Measurements from ENCODE around the gene ENPP6.

ENPP6 gene

DNA sequence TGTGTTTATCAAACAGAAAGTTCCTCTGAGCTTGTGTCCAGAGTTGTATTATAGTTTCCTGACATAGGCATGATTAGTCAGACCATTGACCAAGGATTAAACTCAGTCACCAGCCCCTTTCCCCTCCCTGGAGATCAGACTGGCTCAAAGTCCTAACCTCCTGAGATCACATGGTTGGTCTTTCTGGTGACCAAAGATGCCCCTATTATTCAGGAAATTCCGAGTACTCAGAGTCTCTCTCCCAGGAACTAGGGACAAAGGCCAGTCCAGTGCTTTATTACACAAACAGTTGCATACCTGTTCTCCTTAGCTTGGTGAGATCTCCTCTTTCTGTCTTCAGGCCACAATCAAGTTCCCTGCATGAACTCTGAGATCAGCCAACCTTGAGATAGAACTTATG is 14.5 kb upstream of the ENPP6 start:
- TF ChIP-seq ZNF341 (tag by site-specific recombination; IDR thresholded peaks at IDR 0.05; ENCODE audit: low read depth) (no peak), ZNF473 (tag by site-specific recombination; IDR thresholded peaks at IDR 0.05) (no peak), ZNF529 (tag by site-specific recombination; IDR thresholded peaks at IDR 0.05; ENCODE audit: insufficient replicate concordance) (no peak), SCRT1 (tag by site-specific recombination; IDR thresholded peaks at IDR 0.05; ENCODE audit: borderline replicate concordance) (no peak), ZNF670 (tag by site-specific recombination; IDR thresholded peaks at IDR 0.05; ENCODE audit: low read depth) (no peak), ZNF335 (tag by site-specific recombination; conservative IDR thresholded peaks at IDR 0.05) (no peak), ZNF521 (tag by site-specific recombination; IDR thresholded peaks at IDR 0.05) (no peak), ZNF239 (tag by site-specific recombination; IDR thresholded peaks at IDR 0.05) (no peak), ZNF292 (tag by site-specific recombination; IDR thresholded peaks at IDR 0.05; ENCODE audit: borderline replicate concordance, low read depth) (no peak), BCL11B (tag by site-specific recombination; IDR thresholded peaks at IDR 0.05; ENCODE audit: low read depth) (no peak), ZNF423 (tag by site-specific recombination; IDR thresholded peaks at IDR 0.05) (no peak), SALL2 (tag by site-specific recombination; IDR thresholded peaks at IDR 0.05; ENCODE audit: borderline replicate concordance) (no peak)
- TF ChIP-seq, protein P1, sequence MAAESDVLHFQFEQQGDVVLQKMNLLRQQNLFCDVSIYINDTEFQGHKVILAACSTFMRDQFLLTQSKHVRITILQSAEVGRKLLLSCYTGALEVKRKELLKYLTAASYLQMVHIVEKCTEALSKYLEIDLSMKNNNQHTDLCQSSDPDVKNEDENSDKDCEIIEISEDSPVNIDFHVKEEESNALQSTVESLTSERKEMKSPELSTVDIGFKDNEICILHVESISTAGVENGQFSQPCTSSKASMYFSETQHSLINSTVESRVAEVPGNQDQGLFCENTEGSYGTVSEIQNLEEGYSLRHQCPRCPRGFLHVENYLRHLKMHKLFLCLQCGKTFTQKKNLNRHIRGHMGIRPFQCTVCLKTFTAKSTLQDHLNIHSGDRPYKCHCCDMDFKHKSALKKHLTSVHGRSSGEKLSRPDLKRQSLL (tag by site-specific recombination; IDR thresholded peaks at IDR 0.05) = no peak
- TF ChIP-seq, protein P2, sequence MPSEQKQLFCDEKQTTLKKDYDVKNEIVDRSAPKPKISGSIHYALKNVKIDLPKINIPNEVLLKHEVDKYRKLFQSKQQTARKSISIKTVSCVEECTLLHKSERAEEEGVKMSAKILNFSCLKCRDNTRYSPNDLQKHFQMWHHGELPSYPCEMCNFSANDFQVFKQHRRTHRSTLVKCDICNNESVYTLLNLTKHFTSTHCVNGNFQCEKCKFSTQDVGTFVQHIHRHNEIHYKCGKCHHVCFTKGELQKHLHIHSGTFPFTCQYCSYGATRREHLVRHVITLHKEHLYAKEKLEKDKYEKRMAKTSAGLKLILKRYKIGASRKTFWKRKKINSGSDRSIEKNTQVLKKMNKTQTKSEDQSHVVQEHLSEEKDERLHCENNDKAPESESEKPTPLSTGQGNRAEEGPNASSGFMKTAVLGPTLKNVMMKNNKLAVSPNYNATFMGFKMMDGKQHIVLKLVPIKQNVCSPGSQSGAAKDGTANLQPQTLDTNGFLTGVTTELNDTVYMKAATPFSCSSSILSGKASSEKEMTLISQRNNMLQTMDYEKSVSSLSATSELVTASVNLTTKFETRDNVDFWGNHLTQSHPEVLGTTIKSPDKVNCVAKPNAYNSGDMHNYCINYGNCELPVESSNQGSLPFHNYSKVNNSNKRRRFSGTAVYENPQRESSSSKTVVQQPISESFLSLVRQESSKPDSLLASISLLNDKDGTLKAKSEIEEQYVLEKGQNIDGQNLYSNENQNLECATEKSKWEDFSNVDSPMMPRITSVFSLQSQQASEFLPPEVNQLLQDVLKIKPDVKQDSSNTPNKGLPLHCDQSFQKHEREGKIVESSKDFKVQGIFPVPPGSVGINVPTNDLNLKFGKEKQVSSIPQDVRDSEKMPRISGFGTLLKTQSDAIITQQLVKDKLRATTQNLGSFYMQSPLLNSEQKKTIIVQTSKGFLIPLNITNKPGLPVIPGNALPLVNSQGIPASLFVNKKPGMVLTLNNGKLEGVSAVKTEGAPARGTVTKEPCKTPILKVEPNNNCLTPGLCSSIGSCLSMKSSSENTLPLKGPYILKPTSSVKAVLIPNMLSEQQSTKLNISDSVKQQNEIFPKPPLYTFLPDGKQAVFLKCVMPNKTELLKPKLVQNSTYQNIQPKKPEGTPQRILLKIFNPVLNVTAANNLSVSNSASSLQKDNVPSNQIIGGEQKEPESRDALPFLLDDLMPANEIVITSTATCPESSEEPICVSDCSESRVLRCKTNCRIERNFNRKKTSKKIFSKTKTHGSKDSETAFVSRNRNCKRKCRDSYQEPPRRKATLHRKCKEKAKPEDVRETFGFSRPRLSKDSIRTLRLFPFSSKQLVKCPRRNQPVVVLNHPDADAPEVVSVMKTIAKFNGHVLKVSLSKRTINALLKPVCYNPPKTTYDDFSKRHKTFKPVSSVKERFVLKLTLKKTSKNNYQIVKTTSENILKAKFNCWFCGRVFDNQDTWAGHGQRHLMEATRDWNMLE (tag by site-specific recombination; conservative IDR thresholded peaks at IDR 0.05; ENCODE audit: low read depth) = no peak
- TF ChIP-seq, protein P3, sequence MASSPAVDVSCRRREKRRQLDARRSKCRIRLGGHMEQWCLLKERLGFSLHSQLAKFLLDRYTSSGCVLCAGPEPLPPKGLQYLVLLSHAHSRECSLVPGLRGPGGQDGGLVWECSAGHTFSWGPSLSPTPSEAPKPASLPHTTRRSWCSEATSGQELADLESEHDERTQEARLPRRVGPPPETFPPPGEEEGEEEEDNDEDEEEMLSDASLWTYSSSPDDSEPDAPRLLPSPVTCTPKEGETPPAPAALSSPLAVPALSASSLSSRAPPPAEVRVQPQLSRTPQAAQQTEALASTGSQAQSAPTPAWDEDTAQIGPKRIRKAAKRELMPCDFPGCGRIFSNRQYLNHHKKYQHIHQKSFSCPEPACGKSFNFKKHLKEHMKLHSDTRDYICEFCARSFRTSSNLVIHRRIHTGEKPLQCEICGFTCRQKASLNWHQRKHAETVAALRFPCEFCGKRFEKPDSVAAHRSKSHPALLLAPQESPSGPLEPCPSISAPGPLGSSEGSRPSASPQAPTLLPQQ (tag by site-specific recombination; IDR thresholded peaks at IDR 0.05) = no peak
- no peaks in the 10 kb centered on the region for H3K36me3 ChIP-seq (ENCODE audit: control insufficient read depth in 2 of 2, insufficient read depth in 1 of 2, low read length in 2 of 2)
- no peaks in the 10 kb centered on the region for H3K9me3 ChIP-seq (ENCODE audit: control insufficient read depth, insufficient read depth, low read depth, low read length)
- CTCF ChIA-PET = no interaction called here
- no peak overlapping the region for H3K4me3 ChIP-seq (ENCODE audit: low read depth, low read length)
- POLR2A ChIA-PET = no interaction called here
- H3K27ac ChIP-seq (ENCODE audit: extremely low read depth, low read depth, low read length) = no peak overlapping the region
- no peaks in the 10 kb centered on the region for H3K4me1 ChIP-seq (ENCODE audit: control insufficient read depth, insufficient read depth, low read length)

DNA sequence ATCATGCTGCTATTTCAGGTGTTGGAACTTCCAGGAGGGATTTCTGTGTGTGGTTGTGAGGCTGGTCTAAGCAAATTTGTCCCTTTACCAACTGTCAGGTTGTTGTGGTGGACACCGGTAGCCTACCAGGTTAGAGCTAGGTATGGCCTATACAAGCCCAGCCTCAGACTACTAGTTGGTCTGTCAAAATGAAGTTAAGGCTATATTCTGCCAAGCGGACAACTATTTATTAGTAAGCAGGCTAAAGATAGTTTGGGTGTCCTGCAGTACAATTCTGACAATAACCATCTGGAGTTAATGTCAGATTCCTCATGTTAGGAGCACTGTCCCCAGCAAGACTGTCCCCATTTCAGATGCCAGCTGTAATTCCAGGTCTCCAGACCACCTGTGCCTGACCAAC is 13.9 kb upstream of the ENPP6 start:
- ChIA-PET CTCF (interaction anchor here (0.7 kb wide), 1 partner anchor 404 kb away, joined by 3 read pairs; no protein-coding TSS in a partner anchor), POLR2A (interaction anchor here (0.7 kb wide), 1 partner anchor 417 kb away, joined by 5 read pairs; no protein-coding TSS in a partner anchor)
- Histone ChIP-seq H3K9me3 (ENCODE audit: control insufficient read depth, insufficient read depth, low read depth, low read length) (no peaks in the 10 kb centered on the region), H3K4me3 (ENCODE audit: low read depth, low read length) (no peak overlapping the region), H3K36me3 (ENCODE audit: control insufficient read depth in 2 of 2, insufficient read depth in 1 of 2, low read length in 2 of 2) (no peaks in the 10 kb centered on the region), H3K27ac (ENCODE audit: extremely low read depth, low read depth, low read length) (no peak overlapping the region), H3K4me1 (ENCODE audit: control insufficient read depth, insufficient read depth, low read length) (no peaks in the 10 kb centered on the region)
- TF ChIP-seq ZNF391 (tag by site-specific recombination; IDR thresholded peaks at IDR 0.05; ENCODE audit: borderline replicate concordance, low read depth) (no peak), TSHZ1 (tag by site-specific recombination; IDR thresholded peaks at IDR 0.05; ENCODE audit: borderline replicate concordance) (no peak), KLF1 (tag by site-specific recombination; IDR thresholded peaks at IDR 0.05) (no peak), ZNF623 (tag by site-specific recombination; IDR thresholded peaks at IDR 0.05) (no peak), ZNF664 (tag by site-specific recombination; IDR thresholded peaks at IDR 0.05) (no peak), SALL2 (tag by site-specific recombination; IDR thresholded peaks at IDR 0.05; ENCODE audit: borderline replicate concordance) (no peak)
- TF ChIP-seq, protein P4, sequence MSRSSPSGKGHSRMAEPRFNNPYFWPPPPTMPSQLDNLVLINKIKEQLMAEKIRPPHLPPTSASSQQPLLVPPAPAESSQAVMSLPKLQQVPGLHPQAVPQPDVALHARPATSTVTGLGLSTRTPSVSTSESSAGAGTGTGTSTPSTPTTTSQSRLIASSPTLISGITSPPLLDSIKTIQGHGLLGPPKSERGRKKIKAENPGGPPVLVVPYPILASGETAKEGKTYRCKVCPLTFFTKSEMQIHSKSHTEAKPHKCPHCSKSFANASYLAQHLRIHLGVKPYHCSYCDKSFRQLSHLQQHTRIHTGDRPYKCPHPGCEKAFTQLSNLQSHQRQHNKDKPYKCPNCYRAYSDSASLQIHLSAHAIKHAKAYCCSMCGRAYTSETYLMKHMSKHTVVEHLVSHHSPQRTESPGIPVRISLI (tag by site-specific recombination; IDR thresholded peaks at IDR 0.05) = no peak

Measured in HEK293 (cell line).